ENCODE results near the gene TBCK. TPM values are rescaled to one million over a fixed set of nuclear protein-coding genes. Genes with fewer than 3 reads are reported as not detected.
A peak's percentile ranks its signal among the peaks of the same experiment; 100 is the strongest.
"Not testable (repeated sequence)": the region's sequence is repeated elsewhere in the genome, so short reads cannot be mapped to it uniquely, and the experiment has no call there.

The TBCK gene
- total RNA-seq, 1 donor from 2014 or later: 147 TPM

DNA sequence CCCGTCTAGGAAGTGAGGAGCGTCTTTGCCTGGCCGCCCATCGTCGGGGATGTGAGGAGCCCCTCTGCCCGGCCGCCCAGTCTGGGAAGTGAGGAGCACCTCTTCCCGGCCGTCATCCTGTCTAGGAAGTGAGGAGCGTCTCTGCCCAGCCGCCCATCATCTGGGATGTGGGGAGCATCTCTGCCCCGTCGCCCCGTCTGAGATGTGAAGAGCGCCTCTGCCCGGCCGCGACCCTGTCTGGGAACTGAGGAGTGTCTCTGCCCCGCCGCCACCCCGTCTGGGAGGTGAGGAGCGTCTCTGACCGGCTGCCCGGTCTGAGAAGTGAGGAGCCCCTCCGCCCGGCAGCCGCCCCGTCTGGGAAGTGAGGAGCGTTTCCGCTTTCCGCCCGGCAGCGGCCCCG lies 5.2 kb upstream of the TBCK start:
- not testable (repeated sequence) for DNase-seq

GRCh38 chr4:106320235-106320634 lies 4.2 kb upstream of the TBCK start:
- DNase-seq: no peak

GRCh38 chr4:106318511-106318910 lies 2.5 kb upstream of the TBCK start:
- no peak for DNase-seq

DNA sequence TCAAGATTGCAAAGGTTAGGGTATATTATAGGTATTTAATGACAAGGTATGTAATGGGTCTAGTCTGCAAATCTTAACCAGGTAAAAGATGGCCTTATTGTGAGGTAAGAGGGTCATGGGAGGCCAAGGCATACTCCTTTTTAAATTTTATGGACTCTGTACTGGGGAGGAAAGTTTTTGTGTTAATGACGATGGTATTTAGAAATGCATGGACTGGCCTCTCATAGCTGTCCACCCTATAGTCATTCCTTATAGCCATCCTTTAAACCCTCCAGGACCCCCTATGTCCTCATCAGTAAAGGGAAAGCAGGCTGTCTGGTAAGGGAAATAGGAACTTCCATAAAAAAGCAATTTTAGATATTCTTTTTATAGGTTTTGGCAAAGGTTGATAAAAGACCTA lies 1.8 kb upstream of the TBCK start:
- DNase-seq: no peak

- no peak for DNase-seq
These were observed 882 bp upstream of the TBCK start for GRCh38 chr4:106316773-106317409.

DNA sequence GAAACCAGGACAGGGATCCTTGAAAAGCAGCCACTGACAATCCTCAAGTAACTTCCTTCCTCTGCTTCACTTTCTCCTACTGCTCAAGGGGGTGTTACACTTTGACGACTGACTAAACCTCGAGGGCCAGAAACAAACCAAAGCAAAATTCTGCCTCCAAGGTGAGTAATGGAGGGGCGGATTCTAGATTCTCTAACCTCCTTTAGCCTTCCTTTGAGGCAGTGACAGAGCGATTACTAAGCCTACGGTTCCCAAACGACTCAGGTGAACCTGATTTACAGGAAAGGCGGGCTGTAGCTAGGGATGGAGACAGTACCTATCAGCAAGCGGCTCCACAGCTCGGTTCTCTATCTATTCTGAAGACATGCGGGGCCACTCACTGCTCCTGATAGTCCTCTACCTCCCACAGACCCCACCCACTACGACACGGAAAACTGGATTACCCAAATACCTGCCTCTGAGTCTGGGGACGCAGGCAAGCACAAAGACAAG lies 487 bp downstream of the TBCK start:
- DNase-seq: peak; percentile 42

DNA sequence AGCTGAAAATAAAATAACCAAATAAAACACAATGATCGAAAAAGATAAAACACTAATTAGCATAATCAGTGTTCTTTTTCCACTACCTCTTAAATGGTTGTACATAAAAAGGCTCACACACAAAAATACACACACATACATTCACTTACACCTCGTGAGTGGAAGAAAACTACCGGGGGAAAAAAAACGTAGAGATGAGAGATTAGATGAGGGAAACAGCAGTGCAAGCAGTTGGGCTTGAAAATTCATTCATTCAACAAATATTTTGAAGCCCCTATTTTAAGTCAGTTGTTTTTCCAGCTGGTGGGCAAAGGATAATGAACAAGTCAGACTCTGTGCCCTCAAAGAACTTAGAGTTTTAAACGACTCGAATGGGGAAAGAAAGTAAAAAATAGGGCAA lies 1.0 kb downstream of the TBCK start:
- DNase-seq: no peak

DNA sequence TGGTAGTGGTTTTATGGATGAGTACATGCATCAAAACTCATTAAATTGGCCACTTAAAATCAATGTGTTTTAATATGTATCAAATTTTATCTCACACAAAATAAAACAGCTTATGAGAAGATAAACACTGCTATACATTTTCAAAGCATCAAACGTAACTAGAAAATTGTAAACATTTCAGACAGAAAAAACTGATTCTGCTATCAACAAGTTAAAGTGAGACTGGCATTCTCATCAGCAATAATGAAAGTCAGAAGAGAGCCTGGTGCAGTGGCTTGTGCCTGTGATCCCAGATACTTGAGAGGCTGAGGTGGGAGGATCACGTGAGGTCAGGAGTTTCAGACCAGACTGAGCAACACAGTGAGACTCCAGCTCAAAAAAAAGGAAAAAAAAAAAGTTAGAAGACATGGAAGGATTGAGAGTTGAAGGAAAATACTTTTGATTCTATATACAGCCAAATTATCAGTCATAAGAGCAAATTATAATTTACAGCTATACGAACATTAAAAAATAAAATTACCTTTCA lies 2.9 kb downstream of the TBCK start:
- no peak for DNase-seq

DNA sequence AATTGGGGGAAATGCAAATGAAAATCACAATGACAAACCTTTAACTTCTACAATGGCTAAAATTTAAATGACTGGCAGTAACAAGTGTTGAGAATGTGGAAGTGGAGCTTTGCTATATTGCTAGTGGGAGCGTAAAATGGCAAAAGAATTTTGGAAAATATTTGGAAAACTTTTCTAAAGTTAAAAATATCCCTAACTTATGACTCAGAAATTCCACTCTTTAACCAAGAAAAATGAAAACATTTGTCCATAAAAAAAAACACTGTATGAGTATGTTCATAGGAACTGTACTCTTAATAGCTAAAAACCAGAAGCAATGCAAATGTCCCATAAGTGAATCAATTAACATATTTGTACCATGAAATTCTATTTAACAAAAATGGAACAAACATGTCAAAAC lies 3.6 kb downstream of the TBCK start:
- no peak for DNase-seq

GRCh38 chr4:106306561-106306960 lies 9.4 kb downstream of the TBCK start:
- no peak for DNase-seq

DNA sequence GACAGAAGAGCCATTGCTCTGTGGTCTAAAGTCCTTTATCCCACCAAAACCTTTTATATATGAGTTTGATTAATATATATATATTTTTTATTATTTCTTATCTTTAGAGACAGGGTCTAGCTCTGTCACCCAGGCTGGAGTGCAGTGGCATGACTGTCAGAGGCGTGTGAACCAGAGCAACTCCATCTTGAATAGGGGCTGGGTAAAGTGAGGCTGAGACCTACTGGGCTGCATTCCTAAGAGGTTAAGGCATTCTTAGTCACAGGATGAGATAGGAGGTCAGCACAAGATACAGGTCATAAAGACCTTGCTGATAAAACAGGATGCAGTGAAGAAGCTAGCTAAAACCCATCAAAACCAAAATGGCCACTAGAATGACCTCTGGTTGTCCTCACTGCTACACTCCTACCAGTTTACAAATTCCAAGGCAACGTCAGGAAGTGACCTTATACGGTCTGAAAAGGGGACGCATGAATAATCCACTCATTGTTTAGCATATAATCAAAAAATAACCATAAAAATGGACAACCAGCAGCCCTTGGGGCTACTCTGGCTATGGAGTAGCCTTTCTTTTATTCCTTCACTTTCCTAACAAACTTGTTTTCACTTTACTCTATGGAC lies 10.5 kb downstream of the TBCK start:
- DNase-seq: no peak

GRCh38 chr4:106304632-106305031 lies 11.4 kb downstream of the TBCK start:
- DNase-seq: no peak

DNA sequence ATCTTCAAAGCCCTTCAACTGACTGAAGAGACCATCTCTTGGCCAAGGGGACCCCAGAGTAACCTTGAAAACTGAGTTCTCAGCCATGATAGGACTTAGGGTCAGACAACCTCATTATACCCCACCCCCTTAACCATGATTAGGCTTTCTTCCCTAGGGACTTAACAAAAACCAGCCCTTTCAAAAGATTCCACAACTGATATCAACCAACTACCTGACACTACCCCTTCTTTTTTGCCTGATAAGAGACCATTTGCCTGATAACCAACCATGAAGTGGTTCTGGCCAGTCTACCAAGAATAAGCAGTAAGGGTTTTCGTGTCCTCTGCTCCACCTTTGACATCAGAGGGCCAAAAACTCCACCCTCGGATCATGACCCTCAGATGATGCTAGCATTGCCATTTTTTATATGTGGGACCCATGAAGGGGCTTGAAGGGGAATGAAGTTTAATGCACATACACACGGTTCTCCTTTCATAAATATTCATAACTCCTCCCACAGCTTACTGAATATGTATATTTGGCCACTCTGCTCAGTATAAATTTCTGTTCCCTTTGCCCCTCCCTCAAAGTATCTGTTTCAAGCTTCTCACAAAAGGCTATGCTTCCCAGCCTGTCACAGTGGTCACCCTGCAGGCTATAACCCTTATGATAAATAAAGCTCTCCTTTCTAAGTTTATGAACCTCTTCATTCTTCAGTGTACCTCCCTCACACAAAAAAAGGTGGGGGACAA lies 12.3 kb downstream of the TBCK start:
- DNase-seq: no peak

GRCh38 chr4:106302062-106302438 lies 14.0 kb downstream of the TBCK start:
- no peak for DNase-seq

DNA sequence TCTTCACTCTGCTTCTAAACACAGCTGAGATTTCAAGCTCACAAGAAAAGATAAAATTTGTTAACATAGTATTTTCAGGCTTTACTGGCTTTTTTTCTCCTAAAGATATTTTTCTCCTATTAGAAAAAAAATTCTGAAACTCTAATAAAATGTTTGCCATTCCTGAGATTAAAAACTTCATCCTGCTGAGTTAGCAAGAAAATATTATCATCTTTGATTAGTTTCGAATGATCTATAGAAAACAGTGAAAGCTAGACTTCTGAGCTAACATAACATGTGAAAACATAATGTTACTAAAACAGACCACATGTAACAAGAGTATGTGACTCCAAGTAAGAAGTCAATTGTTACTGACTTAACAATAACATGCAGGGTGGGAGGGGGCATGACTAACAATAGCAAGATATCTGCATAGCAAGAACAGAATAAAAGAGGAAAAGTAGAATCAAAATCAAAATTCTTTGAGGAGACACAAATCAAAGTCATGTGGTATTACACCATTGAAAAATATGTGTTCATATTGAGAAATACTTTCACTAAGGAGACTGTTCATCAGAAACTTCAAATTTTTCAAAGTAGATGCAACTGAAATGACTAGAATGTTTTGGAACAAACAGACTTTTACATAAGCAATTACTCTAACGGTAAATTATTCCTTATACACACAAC lies 14.5 kb downstream of the TBCK start:
- DNase-seq: no peak

DNA sequence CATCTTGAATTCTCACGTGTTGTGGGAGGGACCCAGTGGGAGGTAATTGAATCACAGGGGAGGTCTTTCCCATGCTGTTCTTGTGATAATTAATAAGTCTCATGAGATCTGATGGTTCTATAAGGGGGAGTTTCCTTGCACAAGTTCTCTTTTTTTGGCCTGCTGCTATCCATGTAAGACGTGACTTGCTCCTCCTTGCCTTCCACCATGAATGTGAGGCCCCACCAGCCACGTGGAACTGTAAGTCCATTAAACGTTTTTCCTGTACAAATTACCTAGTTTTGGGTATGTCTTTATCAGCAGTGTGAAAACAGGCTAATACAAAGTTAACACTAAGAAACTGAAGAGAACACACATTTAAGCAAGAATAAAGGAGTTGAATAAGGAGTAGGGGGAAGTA lies 16.0 kb downstream of the TBCK start:
- no peak for DNase-seq

DNA sequence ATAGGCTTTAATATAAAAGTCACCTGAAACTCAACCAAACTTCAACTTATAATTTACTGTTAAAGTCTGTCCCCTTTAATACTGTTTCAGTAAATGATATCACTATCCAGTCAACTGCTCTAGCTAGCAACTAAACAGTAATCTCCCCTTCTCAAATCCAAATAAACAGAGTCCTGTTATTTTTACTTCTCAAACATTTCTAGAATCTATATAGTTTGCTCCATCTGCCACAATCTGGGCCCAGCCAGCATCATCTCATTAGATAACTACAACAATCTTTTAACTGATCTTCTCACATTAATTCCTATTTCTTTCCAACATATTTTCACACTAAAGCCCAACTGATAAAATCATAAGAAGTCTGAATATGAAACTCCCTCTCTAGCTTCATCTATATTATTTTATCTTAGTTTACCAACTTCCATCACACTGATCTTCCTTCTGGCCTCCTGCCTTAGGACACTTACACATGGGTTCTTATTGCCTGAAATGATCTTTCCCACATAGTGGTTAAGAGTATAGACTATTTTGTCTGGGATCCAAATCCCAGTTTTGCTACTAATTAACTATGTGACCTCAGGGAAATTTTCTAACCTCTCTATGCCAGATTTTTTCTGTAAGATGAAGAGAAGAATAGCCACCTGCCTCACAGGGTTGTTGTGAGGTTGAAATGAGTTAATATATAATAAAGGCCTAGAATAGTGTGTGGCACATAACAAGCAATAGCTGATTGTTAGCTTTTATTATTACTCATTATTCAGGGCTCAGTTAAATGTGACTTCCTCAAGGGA lies 18.6 kb downstream of the TBCK start:
- DNase-seq: no peak

GRCh38 chr4:106294062-106294461 lies 21.9 kb downstream of the TBCK start:
- no peak for DNase-seq

DNA sequence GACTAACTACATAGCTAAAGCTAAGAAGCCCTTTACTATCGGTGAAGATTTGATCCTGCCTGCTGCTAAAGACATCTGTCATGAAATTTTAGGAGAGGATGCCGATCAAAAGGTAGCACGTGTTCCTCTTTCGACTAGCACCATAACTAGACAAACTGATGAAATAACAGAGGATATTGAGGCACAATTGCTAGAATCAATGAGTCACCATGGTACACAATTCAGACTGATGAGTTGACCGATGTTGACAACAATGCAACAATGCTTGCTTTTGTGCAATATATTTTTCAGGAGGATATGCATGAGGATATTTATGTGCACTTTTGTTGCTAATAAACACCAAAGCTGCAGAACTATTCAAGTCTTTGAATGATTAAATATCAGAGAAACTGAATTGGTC lies 24.3 kb downstream of the TBCK start:
- DNase-seq: no peak

GRCh38 chr4:106289737-106290136 lies 26.3 kb downstream of the TBCK start:
- no peak for DNase-seq

DNA sequence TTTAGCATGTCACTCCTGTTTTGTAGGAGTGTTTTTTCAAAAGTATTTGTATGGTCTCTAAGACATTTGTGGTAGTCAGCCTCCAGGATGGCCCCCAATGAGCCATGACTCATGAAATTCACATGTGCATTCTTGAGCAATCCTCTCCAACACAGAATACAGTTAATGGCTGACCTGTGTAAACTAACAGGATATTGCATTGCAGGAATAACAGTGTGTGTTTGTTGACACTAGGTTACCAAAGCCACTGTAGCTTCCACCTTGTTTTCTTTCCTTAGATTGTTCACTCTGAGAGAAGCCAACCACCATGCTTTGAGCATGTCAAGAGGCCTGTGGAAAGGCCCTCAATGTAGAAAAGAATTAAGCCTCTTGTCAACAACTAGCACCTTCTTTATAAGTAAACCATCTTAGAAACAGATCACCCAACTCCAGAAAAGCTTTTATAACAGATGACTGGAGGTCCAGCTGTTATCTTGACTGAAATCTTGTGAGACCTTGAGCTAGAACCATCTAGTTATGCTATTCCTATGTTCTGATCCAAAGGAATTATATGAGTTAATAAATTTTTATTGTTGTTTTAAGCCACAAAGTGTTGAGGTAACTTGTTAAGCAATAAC lies 28.5 kb downstream of the TBCK start:
- DNase-seq: no peak

- no peak for DNase-seq
These were observed 29.4 kb downstream of the TBCK start for GRCh38 chr4:106286611-106287010.
